Right lobe of liver (tissue), 4 donors: ENCODE data around the gene KIF6.

ENCODE experiments used
- POLR2A ChIP-seq: fragments of 450-650 bp; IDR thresholded peaks from one replicate; pipeline ENCODE4 v1.6.1; 2017; ENCODE audit warnings: antibody characterized with exemption, mild to moderate bottlenecking
- TF ChIP-seq, protein P1 (sequence below), 4 donors: fragments of 200-600 bp in 3 of 4; fragments of 450-650 bp in 1 of 4; IDR thresholded peaks; one replicate each; pipeline versions ENCODE4 v1.5.1 to v1.8.0; 2016 to 2022; ENCODE audit warnings: antibody characterized with exemption in 4 of 4, mild to moderate bottlenecking in 2 of 4
- donor health status: DM: no; HTN: no; CAD: no.
- donor health status: DM: no; HTN: no; CAD: no.
- donor health status: DM: no; HTN: yes; CAD: no.

DNA sequence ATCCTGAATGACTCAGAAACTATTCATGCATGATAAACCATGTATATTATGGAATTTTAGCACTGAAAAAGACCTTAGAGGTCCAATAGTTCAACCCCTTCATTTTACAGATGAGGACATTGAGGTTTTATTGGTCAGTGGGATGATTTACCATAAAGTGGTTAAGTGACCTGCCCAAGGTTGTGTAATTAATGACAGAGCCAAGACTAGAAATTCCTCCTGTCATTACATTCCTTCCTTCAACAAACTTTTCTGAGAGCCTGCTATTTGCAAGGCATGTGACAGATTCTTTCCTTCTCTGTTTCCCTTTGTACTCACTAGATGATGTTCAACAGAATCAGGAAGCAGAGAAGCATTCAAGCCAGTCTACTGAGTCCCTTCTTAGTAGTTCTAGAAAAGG lies 232.0 kb downstream of the KIF6 start:
- TF ChIP-seq POLR2A = no peak
- TF ChIP-seq, protein P1, sequence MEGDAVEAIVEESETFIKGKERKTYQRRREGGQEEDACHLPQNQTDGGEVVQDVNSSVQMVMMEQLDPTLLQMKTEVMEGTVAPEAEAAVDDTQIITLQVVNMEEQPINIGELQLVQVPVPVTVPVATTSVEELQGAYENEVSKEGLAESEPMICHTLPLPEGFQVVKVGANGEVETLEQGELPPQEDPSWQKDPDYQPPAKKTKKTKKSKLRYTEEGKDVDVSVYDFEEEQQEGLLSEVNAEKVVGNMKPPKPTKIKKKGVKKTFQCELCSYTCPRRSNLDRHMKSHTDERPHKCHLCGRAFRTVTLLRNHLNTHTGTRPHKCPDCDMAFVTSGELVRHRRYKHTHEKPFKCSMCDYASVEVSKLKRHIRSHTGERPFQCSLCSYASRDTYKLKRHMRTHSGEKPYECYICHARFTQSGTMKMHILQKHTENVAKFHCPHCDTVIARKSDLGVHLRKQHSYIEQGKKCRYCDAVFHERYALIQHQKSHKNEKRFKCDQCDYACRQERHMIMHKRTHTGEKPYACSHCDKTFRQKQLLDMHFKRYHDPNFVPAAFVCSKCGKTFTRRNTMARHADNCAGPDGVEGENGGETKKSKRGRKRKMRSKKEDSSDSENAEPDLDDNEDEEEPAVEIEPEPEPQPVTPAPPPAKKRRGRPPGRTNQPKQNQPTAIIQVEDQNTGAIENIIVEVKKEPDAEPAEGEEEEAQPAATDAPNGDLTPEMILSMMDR (IDR thresholded peaks at IDR 0.05) = no peak
